ENCODE data around the gene CRELD2.

The CRELD2 gene

DNA sequence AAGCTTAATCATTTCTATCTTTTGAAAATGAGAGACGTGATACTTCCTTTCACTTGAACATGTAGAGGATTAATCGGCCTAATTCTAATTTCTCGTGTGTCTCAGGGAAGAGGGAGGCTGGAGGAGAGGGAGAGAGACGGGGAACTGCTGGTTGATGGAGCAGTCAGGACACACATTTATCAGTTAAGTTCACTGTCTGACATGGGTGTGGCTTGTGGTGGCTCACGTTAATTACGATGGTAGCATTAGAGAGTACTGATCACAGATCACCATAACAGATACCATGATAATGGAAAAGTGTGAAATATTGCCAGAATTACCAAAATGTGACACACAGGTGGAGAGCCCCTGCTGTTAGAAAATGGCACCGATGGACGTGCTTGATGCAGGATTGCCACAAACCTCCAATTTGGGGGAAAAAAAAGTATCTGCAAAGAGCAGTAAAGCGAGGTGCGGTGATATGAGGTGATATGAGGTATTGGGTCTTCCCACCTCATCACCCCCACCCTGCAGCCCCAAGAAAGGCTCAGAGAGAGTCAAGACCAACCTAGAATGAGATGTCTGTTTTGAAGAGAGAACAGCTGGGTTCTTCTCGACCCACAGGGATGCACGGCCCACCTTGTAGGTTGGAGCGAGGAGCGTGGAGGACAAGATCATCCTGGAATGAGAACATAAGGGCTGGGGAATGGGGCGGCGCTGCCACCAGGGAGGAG lies 45.0 kb upstream of the CRELD2 start:
- H3K4me3 ChIP-seq (replicated peaks in 1 of 2; ENCODE audit: low read depth in 2 of 2, low read length in 2 of 2) = no peak overlapping the region
- no peak for DNase-seq (ENCODE audit: low read depth in 2 of 2)
- TF ChIP-seq, protein P1, sequence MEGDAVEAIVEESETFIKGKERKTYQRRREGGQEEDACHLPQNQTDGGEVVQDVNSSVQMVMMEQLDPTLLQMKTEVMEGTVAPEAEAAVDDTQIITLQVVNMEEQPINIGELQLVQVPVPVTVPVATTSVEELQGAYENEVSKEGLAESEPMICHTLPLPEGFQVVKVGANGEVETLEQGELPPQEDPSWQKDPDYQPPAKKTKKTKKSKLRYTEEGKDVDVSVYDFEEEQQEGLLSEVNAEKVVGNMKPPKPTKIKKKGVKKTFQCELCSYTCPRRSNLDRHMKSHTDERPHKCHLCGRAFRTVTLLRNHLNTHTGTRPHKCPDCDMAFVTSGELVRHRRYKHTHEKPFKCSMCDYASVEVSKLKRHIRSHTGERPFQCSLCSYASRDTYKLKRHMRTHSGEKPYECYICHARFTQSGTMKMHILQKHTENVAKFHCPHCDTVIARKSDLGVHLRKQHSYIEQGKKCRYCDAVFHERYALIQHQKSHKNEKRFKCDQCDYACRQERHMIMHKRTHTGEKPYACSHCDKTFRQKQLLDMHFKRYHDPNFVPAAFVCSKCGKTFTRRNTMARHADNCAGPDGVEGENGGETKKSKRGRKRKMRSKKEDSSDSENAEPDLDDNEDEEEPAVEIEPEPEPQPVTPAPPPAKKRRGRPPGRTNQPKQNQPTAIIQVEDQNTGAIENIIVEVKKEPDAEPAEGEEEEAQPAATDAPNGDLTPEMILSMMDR (IDR thresholded peaks at IDR 0.05; ENCODE audit: low read depth, low read length) = no peak

DNA sequence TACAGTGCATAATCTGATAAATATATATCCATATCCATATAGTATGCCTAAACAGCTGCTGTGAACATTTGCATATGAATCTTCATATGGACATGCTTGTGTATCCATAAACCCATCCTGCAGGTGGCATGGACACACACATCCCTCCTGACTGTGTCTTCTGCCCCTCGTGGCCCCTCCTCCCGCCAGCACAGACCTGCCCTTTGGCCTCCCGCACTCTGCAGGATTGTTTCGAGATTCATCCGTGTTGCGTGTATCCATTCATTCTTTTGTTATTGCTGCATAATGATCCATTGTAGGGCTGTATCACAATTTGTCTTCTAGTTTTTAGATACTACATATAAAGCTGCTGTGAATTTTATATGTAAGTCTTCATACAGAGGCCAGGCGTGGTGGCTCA lies 40.8 kb upstream of the CRELD2 start:
- TF ChIP-seq, protein P1 (IDR thresholded peaks at IDR 0.05; ENCODE audit: low read depth, low read length) = no peak
- no peak for DNase-seq (ENCODE audit: low read depth in 2 of 2)
- H3K4me3 ChIP-seq (replicated peaks in 1 of 2; ENCODE audit: low read depth in 2 of 2, low read length in 2 of 2) = no peak overlapping the region

DNA sequence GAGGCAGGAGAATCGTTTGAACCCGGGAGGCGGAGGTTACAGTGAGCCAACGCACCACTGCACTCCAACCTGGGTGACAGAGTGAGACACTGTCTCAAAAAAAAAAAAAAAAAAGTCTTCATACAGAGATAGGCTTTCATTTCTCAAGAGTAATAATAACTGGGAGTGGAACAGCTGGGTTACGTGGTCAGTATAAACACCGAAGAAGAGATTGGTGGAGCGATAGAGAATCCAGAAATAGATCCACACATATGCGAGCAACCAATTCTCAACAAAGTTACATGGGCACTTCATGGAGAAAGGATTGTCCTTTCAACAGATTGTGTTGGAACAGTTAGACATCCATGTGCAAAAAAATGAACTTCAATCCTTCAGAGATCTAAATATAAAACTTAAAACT lies 40.2 kb upstream of the CRELD2 start:
- no peak for DNase-seq (ENCODE audit: low read depth in 2 of 2)
- no peak overlapping the region for H3K4me3 ChIP-seq (replicated peaks in 1 of 2; ENCODE audit: low read depth in 2 of 2, low read length in 2 of 2)
- TF ChIP-seq, protein P1 (IDR thresholded peaks at IDR 0.05; ENCODE audit: low read depth, low read length) = no peak

DNA sequence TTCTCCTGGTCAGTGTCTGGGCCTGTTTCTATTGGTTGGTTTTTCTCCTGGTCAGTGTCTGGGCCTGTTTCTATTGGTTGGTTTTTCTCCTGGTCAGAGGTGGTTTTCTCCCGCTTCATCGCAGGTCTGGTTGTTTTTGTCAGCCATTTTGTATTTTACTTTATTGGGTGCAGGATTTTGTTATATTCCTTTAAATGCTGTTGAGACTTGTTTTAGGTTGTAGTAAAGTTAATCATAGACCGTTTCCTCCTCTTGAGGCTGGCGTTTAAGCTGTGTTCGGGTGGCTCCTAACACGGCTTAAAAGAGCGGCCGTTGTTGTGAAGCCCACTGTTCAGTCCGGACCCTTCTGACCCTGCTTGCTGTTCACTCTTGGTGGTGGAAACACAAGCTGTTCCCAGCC lies 38.6 kb upstream of the CRELD2 start:
- H3K4me3 ChIP-seq (replicated peaks in 1 of 2; ENCODE audit: low read depth in 2 of 2, low read length in 2 of 2) = no peak overlapping the region
- TF ChIP-seq, protein P1 (IDR thresholded peaks at IDR 0.05; ENCODE audit: low read depth, low read length) = no peak
- no peak for DNase-seq (ENCODE audit: low read depth in 2 of 2)

DNA sequence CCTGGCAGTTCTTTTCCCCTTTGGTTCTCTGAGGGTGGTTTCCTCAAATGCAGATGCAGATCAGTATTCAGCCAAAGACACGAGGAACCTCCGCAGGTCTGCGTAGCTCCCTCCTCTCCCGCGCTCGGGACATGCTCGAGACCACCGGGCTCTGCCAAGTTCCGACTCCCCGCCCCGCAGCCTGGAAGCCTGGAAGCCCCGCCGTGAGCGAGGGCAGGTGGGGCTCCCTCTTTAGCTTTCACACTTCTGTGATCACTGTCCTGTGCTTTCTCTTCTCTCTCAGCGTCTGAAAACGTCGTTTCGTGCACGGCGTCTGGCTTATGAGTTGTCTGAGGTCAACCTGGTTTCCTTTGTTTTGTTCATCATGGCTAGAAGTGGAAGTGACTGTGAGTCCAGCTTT lies 38.2 kb upstream of the CRELD2 start:
- no peak overlapping the region for H3K4me3 ChIP-seq (replicated peaks in 1 of 2; ENCODE audit: low read depth in 2 of 2, low read length in 2 of 2)
- TF ChIP-seq, protein P1 (IDR thresholded peaks at IDR 0.05; ENCODE audit: low read depth, low read length) = no peak
- no peak for DNase-seq (ENCODE audit: low read depth in 2 of 2)

DNA sequence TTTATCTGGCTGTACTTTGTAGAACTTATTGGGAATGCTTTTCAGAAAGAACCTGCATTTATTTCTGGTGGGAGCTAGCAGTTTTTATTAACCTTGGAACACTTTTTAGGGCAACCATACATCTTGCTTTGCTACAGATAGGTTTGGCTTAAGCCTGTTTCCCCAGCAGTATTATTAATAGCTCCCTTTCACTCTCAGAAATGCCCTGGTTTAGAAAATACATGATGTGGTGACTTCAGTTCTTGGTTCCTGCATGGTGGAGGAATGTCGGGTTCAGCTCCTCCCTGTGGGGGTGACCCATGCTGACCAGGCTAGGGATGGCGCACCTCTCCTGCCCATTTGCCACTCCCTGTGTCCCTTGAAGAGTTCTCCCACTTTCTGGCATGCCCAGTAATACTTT lies 36.6 kb upstream of the CRELD2 start:
- DNase-seq (ENCODE audit: low read depth in 2 of 2) = no peak
- no peak overlapping the region for H3K4me3 ChIP-seq (replicated peaks in 1 of 2; ENCODE audit: low read depth in 2 of 2, low read length in 2 of 2)
- TF ChIP-seq, protein P1 (IDR thresholded peaks at IDR 0.05; ENCODE audit: low read depth, low read length) = no peak
